Midbrain (tissue), 1 donor: ENCODE data around the gene BTD.
"Not testable (repeated sequence)": the region's sequence is repeated elsewhere in the genome, so short reads cannot be mapped to it uniquely, and the experiment has no call there.

ENCODE experiments used
- DNase-seq: peaks from one replicate; lab custom pipeline; 2025; lab: John Stamatoyannopoulos, UW

The BTD gene

GRCh38 chr3:15604584-15604983, 3.0 kb downstream of the BTD start:
- not testable (repeated sequence) for DNase-seq

- DNase-seq = no peak
These were observed 4.9 kb downstream of the BTD start for GRCh38 chr3:15606434-15606891.

- no peak for DNase-seq
These were observed 8.7 kb downstream of the BTD start for GRCh38 chr3:15610082-15610759.

DNA sequence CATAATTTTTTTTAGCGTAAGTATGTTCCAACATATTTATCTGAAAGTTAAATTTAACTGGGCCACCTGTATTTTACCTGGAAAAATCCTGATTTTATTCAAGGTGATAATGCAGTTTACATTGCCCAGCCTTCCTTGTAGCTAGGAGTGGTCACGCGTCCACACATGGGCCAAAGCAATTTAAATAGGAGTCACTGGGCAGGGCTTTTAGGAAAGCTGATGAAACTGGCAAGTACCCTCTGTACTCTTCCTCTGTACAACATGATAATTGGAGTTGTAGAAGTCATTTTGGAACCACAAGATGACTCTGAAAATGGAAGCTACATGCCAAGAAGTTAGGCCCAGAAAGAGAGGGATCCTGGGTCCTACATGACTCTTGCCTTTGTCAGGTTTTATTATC, 9.5 kb downstream of the BTD start:
- no peak for DNase-seq

DNA sequence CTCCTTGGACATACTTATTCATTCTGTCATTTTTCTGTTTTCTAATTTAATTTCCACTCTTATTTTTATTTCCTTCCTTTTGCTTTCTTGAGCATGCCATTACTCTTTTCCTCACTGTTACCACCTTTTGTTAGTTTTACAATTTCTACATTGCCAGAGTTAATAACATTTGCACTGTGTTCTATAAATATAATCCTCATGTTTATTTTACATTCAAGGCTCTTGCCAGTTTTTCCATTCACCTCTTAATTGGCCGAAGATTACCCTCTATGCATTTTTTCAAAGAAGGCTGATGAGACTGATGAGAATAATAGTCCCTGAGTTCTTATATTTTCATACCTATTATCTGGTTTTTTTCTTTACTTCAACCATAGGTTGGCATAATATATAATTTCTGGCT, 10.5 kb downstream of the BTD start:
- DNase-seq = no peak

DNA sequence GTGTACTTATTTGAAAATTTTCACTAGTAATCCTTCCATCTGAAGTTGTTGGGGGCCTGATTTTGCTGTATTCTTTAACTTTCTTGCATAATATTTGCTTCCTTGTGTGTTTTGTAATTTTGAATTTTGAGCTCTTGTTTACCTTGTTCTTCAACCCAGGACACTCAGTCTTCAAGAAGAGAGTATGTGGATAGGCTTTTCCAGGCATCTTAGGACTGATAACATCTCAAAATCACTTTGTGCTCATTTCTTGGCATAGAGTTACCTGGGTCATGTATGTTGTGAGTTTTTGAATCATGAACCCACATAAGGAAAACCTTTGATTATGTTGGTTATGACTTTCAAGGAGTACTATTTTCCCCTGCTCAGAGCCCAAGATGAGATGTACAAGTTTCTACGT, 13.4 kb downstream of the BTD start:
- no peak for DNase-seq

- no peak for DNase-seq
These were observed 14.5 kb downstream of the BTD start for GRCh38 chr3:15616053-15616452.

- DNase-seq = not testable (repeated sequence)
These were observed 18.3 kb downstream of the BTD start for GRCh38 chr3:15619659-15620464.

GRCh38 chr3:15623535-15624440, 22.2 kb downstream of the BTD start:
- DNase-seq = no peak

DNA sequence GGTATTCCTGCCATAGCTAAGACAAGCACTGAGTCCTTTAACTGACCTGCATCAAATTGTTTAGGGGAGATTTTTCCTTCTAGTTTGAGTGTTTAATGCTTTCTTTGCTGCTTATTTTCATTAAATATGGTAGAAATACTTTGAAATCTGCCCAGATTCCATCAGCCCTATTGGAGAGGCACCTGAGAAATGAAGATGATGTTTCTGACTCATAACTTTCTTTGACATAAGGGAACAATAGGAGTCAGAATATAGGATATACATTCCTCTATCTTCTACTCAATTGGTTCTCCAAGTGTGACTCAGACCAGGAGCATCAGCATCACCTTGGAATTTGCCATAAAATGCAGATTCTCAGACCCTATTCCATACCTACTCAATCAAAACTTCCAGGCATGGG, 27.4 kb downstream of the BTD start:
- DNase-seq = no peak

- peak; percentile 89 for DNase-seq
These were observed 28.5 kb downstream of the BTD start for GRCh38 chr3:15629860-15630597.

GRCh38 chr3:15630646-15631350, 29.3 kb downstream of the BTD start:
- peak; percentile 51 for DNase-seq

DNA sequence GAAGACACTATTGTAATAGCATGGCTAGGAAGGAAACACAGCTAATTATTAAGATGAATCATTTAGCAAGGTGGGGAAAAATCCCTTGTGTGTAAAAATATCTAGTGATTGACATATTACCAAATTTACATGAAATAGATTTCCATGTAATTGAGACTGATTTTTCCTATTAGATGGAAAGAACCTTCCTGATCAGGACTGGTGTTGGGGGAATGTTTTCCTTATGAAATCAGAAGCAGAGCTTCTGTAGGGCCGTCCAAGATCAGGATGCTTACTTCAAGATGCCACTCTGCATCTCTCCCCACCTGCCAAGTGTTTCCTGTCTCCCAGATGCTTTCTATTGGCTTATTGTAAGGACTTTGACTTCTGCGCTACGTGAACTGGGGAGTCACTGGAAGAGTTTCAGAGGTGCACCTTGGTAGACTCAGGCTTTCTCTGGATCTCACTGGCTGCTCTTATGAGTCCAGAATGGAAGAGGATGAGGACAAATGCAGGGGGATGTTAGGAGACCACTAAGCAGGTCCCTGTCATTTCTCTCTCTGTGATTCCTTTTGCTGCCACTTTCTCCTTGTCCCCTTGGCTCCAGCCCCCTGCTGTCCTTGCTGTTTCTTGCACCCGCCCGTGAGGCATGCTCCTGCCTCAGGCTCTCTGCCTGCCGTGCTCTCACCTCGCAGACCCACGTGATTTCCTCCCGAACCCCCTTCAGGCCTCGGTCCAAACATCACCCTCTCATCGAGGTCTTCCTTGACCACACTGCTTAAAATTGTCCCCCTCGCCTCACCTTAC, 30.1 kb downstream of the BTD start:
- no peak for DNase-seq

DNA sequence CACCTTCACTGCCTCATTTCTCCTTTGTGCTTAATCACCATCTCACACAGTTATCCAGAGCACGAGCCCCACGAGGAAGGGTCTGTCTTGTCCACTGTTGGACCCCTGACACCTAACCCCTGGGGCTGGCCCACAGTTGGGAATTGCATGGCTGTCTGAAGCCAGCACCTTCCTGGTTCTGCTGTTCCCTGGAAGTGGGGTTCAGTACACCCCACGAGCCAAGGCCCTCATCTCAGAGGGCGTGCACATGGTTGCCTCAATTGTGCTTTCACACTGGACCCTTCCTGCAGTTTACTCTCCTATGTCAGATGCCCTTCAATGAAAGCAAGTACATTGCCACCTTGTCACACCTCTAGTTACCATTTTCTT, 30.7 kb downstream of the BTD start:
- DNase-seq = no peak

GRCh38 chr3:15633159-15633558, 31.6 kb downstream of the BTD start:
- DNase-seq = no peak

DNA sequence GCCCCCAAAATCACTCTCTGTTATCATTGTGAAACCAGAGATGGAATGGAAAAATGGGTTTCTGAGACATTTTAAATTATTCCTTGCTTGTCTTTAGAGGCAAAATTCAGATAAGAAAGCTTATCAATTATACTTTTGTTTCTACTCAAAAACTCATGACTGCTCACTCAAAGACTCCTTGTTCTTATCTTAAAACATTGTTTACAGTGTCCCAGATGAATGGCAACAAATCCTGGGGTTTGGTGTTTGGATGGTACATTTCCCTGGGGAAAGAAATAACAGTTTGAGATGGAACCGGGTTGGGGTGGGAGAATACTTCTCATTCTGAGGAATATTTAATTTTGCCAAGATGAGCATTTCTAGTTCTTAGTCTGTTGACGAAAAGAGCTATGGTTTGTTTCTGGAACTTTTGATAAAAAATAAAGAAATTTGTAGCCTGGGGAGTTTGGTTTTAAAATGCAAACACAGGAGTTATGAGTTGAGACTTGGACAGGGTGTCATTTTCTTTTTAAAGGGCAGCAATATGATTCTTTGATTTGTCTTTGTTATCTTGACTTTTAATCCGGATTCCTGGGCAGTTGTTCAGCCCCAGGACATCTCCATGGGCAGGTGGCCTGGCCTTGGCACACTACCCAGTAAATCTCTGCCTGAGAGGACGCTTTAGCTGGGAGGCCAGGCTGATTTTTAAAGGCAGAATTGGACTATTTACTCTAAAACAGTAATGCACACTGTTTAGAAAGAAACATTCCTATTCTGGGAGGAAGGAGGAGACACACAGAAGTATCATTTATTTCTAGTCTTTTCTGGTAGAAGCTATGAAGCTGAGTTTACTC, 32.4 kb downstream of the BTD start:
- peak; percentile 58 for DNase-seq

DNA sequence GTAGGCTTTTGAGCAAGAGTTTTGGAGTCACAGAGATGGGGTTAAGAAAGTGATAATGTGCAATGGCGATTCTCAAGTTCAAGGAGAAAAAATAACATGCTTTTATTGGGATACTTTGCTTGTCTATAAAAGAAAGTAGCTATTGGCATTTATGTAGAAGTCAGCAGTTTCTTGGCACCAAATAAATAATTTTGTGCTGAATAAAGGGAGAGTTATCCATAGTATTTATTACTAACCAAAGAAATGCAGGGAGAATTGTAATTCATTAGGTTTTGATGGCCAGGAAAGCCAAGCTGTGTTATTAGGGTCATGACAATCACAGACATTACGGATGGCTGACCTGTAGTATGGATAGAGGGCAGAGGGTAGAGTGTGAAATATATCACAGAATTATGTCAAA, 33.1 kb downstream of the BTD start:
- no peak for DNase-seq

GRCh38 chr3:15635121-15635661, 33.6 kb downstream of the BTD start:
- peak; percentile 58 for DNase-seq
